OCI-LY3 (cell line): Measurements from ENCODE around the gene PIEZO2.

Experiments used
- H2AFZ ChIP-seq: fragments of 200-600, 300-600 bp; shearing (Covaris generic); 2 replicates; pipeline ENCODE4 v1.6.0; 2014; ENCODE audit warnings: antibody characterized with exemption, low read depth, low read length
- H3K27ac ChIP-seq: fragments of 200-600, 300-600 bp; sonication (generic); 2 replicates; pipeline ENCODE4 v1.5.1; 2014; ENCODE audit warnings: mild to moderate bottlenecking, low read length, moderate library complexity, mixed read lengths
- H3K27me3 ChIP-seq: fragments of 200-600, 300-600 bp; sonication (generic); 2 replicates; pipeline ENCODE4 v1.6.1; 2014; ENCODE audit warnings: low read depth, low read length, mixed read lengths
- H3K36me3 ChIP-seq: fragments of 200-600, 300-600 bp; sonication (generic); replicated peaks from 2 replicates; pipeline ENCODE3; 2014; ENCODE audit warnings: low read depth, low read length, mixed read lengths
- H3K4me1 ChIP-seq: fragments of 300-600, 200-600 bp; sonication (generic); 2 replicates; pipeline ENCODE4 v1.6.1; 2014; ENCODE audit warnings: low read length, mixed read lengths
- H3K4me2 ChIP-seq: fragments of 200-600, 300-600 bp; sonication (generic); 2 replicates; pipeline ENCODE4 v1.6.1; 2014; ENCODE audit warnings: low read length, mixed read lengths
- H3K4me3 ChIP-seq: fragments of 300-600, 200-600 bp; sonication (generic); 2 replicates; pipeline ENCODE4 v1.5.1; 2014; ENCODE audit warnings: antibody characterized with exemption, mild to moderate bottlenecking, low read length, moderate library complexity
- H3K79me2 ChIP-seq: fragments of 300-600, 200-600 bp; shearing (Covaris generic); 2 replicates; pipeline ENCODE4 v1.6.1; 2014; ENCODE audit warnings: mild to moderate bottlenecking, low read length, mixed read lengths
- H3K9ac ChIP-seq: fragments of 300-600, 200-600 bp; shearing (Covaris generic); 2 replicates; pipeline ENCODE4 v1.6.0; 2014; ENCODE audit warnings: mild to moderate bottlenecking, low read length, moderate library complexity
- H3K9me3 ChIP-seq: fragments of 200-600, 300-600 bp; shearing (Covaris generic); 2 replicates; pipeline ENCODE4 v1.6.1; 2014; ENCODE audit warnings: low read length, mixed read lengths; ENCODE audit not compliant: insufficient read depth
- H4K20me1 ChIP-seq: fragments of 200-600, 300-600 bp; sonication (generic); 2 replicates; pipeline ENCODE4 v1.6.1; 2016; ENCODE audit warnings: low read length, mixed read lengths; ENCODE audit not compliant: insufficient read depth
- EZH2phosphoT487 ChIP-seq: fragments of 200-600 bp; shearing (Covaris generic); IDR thresholded peaks from 2 replicates; pipeline ENCODE4 v1.6.1; 2018; ENCODE audit warnings: antibody characterized with exemption, mixed run types, low read depth
- TF ChIP-seq, protein P1 (sequence below): fragments of 200-600, 300-600 bp; sonication (generic); IDR thresholded peaks from 2 replicates; pipeline ENCODE4 v1.5.1; 2014; ENCODE audit warnings: antibody characterized with exemption, low read length, low read depth

Gene PIEZO2

DNA sequence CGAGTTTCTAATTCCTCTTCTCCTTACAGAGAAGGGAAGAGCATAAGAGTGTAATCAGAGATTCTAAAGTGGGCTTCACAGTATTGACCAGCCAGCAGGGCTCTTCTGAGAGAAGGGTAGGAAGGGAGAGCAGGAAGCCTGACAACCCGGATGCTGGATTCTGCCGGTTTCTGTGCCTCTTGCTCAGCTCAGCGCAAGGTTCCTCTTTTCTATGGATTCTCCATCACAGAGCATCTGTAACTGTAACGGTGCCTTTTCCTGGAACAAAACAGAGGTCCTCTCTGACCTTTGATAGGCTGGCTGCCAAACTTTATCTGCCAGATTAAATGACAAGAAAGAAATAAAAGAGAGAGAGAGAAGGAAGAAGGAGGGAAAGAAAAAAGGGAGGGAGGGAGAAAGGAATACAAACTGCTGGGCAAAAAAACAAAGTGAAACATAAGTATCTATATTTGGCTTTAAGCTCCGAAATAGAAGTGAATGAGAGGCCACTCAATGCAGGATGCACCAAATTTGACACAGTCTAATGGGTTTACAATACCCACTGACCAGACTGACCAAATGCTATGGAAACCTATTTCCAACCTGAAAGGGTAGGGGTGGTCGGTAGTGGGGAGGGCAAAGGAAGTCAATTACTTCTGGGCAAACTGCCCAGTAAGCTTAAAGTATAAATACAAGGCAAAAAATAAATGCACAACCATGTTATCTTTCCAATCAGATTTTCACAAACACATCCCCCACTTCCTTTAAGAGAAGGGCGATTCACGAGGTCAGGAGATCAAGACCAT is 59.2 kb downstream of the PIEZO2 start:
- Histone ChIP-seq H3K27me3 (no peaks in the 10 kb centered on the region), H3K4me3 (no peak overlapping the region), H3K9me3 (no peaks in the 10 kb centered on the region), H2AFZ (no peak overlapping the region), H3K79me2 (no peaks in the 10 kb centered on the region), H3K4me1 (no peaks in the 10 kb centered on the region), H3K4me2 (no peak overlapping the region), H3K27ac (no peak overlapping the region), H3K36me3 (no peaks in the 10 kb centered on the region), H3K9ac (no peak overlapping the region), H4K20me1 (no peaks in the 10 kb centered on the region)
- TF ChIP-seq, protein P1, sequence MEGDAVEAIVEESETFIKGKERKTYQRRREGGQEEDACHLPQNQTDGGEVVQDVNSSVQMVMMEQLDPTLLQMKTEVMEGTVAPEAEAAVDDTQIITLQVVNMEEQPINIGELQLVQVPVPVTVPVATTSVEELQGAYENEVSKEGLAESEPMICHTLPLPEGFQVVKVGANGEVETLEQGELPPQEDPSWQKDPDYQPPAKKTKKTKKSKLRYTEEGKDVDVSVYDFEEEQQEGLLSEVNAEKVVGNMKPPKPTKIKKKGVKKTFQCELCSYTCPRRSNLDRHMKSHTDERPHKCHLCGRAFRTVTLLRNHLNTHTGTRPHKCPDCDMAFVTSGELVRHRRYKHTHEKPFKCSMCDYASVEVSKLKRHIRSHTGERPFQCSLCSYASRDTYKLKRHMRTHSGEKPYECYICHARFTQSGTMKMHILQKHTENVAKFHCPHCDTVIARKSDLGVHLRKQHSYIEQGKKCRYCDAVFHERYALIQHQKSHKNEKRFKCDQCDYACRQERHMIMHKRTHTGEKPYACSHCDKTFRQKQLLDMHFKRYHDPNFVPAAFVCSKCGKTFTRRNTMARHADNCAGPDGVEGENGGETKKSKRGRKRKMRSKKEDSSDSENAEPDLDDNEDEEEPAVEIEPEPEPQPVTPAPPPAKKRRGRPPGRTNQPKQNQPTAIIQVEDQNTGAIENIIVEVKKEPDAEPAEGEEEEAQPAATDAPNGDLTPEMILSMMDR = no peak
- no peak for TF ChIP-seq EZH2phosphoT487

DNA sequence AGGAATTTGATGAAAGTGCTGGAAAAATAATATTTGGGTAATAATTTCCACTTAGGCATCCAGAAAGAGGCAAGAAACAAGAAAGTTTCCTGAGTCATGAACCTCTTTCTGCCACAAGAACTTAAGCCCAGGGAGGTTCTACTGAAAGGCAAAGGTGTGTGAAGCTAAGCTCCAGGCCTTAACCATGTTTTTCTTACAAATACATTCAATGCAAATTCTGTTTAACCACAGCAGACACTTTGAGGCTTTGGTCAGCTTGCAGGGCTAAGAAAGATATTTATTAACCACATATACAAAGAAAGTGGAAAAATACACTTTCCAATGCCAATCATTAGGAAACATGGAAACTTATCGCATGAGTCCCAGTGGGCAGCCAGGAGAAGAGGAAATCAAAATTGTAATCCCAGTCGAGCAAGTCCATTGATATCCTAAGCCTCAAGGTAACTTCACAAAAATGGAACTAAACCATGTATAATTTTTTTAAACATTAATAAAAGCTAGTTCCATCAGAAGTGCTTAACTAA is 68.3 kb downstream of the PIEZO2 start:
- Histone ChIP-seq H4K20me1 (no peaks in the 10 kb centered on the region), H3K36me3 (no peaks in the 10 kb centered on the region), H3K27me3 (0 out of 2 replicates have a peak, but pooled peaks cover 6% of the 10 kb centered on the region), H3K4me2 (no peak overlapping the region), H3K27ac (no peak overlapping the region), H3K9me3 (no peaks in the 10 kb centered on the region), H3K79me2 (no peaks in the 10 kb centered on the region), H3K4me3 (no peak overlapping the region), H3K9ac (no peak overlapping the region), H2AFZ (no peak overlapping the region), H3K4me1 (no peaks in the 10 kb centered on the region)
- no peak for TF ChIP-seq EZH2phosphoT487

DNA sequence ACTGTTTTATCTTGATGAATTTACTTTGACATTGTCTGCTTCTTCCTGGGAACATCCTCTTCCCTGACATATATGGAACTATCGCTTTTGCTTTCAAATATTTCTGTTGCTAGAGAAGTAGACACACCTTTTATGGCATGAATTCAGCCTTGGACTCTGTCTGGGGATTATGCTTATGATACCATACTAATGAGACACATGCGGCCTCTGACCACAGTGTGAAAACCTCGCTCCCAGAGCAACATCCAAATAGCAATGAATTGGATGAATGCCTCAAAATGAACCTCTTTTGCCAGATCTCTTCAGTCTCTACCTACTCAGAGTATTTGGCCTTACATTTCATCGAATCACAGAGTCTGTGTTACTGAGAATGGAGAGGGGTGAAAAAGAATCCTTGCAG is 70.9 kb downstream of the PIEZO2 start:
- Histone ChIP-seq H3K27me3 (no peaks in the 10 kb centered on the region), H3K36me3 (no peaks in the 10 kb centered on the region), H3K4me3 (no peak overlapping the region), H3K4me1 (no peaks in the 10 kb centered on the region), H3K79me2 (no peaks in the 10 kb centered on the region), H3K9ac (no peak overlapping the region), H2AFZ (no peak overlapping the region), H3K27ac (no peak overlapping the region), H3K9me3 (no peaks in the 10 kb centered on the region), H4K20me1 (no peaks in the 10 kb centered on the region), H3K4me2 (no peak overlapping the region)
- TF ChIP-seq EZH2phosphoT487 = no peak
- TF ChIP-seq, protein P1 = no peak

DNA sequence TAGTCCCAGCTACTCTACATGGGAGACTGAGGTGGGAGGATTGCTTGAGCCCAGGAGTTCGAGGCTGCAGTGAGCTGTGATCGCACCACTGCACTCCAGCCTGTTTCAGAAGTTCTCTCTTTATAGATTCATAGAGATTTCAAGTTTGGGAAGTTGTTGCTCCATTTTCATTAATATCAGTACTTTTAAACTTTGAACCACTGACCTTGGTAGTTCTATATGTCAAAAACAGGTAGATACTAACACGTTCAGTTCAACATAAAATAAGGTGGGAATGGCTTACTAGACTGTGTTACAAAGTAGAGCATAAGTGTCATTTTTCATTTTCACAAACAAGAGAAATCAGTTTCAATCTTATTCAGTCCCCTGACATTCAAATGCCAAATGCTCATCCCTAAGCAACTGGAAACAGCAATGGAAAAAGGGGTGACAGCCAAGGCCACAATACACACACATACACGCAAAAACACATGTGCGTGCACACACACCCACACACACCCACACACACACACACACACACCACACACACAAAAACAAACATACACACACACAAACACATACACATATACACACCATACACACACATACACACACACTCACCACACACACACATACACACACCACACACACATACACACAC is 71.7 kb downstream of the PIEZO2 start:
- no peaks in the 10 kb centered on the region for H3K27me3 ChIP-seq
- H3K9me3 ChIP-seq = no peaks in the 10 kb centered on the region
- H3K36me3 ChIP-seq = no peaks in the 10 kb centered on the region
- no peaks in the 10 kb centered on the region for H3K4me1 ChIP-seq
- no peak overlapping the region for H2AFZ ChIP-seq
- no peak overlapping the region for H3K27ac ChIP-seq
- no peak overlapping the region for H3K9ac ChIP-seq
- no peaks in the 10 kb centered on the region for H4K20me1 ChIP-seq
- H3K4me3 ChIP-seq = no peak overlapping the region
- no peaks in the 10 kb centered on the region for H3K79me2 ChIP-seq
- TF ChIP-seq, protein P1 = no peak
- TF ChIP-seq EZH2phosphoT487 = no peak
- no peak overlapping the region for H3K4me2 ChIP-seq
